HG03108 (cell line): Measurements from ENCODE around the gene GAL3ST2.
"Not testable (repeated sequence)": the region's sequence is repeated elsewhere in the genome, so short reads cannot be mapped to it uniquely, and the experiment has no call there.

Experiments
- ATAC-seq: cut with Tn5 transposase; IDR thresholded peaks from one replicate; pipeline ENCODE4 v1.9.1; 2021; ENCODE audit warnings: moderate library complexity; ENCODE audit not compliant: unreplicated experiment

Gene GAL3ST2

GRCh38 chr2:241746084-241746483, 30.5 kb upstream of the GAL3ST2 start:
- no peak for ATAC-seq

- no peak for ATAC-seq
Observed at GRCh38 chr2:241748468-241749256, 28.0 kb upstream of the GAL3ST2 start.

GRCh38 chr2:241750076-241750840, 26.4 kb upstream of the GAL3ST2 start:
- ATAC-seq: no peak

GRCh38 chr2:241751152-241751551, 25.5 kb upstream of the GAL3ST2 start:
- no peak for ATAC-seq

GRCh38 chr2:241751776-241752175, 24.8 kb upstream of the GAL3ST2 start:
- no peak for ATAC-seq

- ATAC-seq: no peak
Observed at GRCh38 chr2:241752253-241752652, 24.4 kb upstream of the GAL3ST2 start.

- ATAC-seq: no peak
Observed at GRCh38 chr2:241752689-241753276, 23.8 kb upstream of the GAL3ST2 start.

- no peak for ATAC-seq
Observed at GRCh38 chr2:241753493-241753892, 23.1 kb upstream of the GAL3ST2 start.

- no peak for ATAC-seq
Observed at GRCh38 chr2:241754042-241754441, 22.6 kb upstream of the GAL3ST2 start.

- no peak for ATAC-seq
Observed at GRCh38 chr2:241755166-241755565, 21.5 kb upstream of the GAL3ST2 start.

GRCh38 chr2:241755777-241756176, 20.8 kb upstream of the GAL3ST2 start:
- ATAC-seq: no peak

- ATAC-seq: no peak
Observed at GRCh38 chr2:241759067-241759807, 17.4 kb upstream of the GAL3ST2 start.

- ATAC-seq: not testable (repeated sequence)
Observed at GRCh38 chr2:241759893-241760292, 16.7 kb upstream of the GAL3ST2 start.

- ATAC-seq: no peak
Observed at GRCh38 chr2:241760301-241760771, 16.3 kb upstream of the GAL3ST2 start.

GRCh38 chr2:241762321-241762932, 14.2 kb upstream of the GAL3ST2 start:
- ATAC-seq: no peak

- ATAC-seq: no peak
Observed at GRCh38 chr2:241762933-241763369, 13.7 kb upstream of the GAL3ST2 start.

- no peak for ATAC-seq
Observed at GRCh38 chr2:241763551-241764274, 12.9 kb upstream of the GAL3ST2 start.

GRCh38 chr2:241764275-241765241, 12.1 kb upstream of the GAL3ST2 start:
- ATAC-seq: no peak
